ENCODE results near the gene TSPAN10. TPM values are rescaled to one million over a fixed set of nuclear protein-coding genes. Genes with fewer than 3 reads are reported as not detected.
A peak's percentile ranks its signal among the peaks of the same experiment; 100 is the strongest.

Gene TSPAN10
- total and polyA plus RNA-seq, 2 of the 13 experiments (the other 11 are each of a cell fraction or from before 2014, with no cell fraction given): 0.54 to 0.75 TPM

- TF ChIP-seq IRX3 (CRISPR knock-in tag; IDR thresholded peaks at IDR 0.05; ENCODE audit: borderline replicate concordance, low read depth) (no peak), PATZ1 (CRISPR knock-in tag; IDR thresholded peaks at IDR 0.05) (no peak), ZNF577 (CRISPR knock-in tag; IDR thresholded peaks at IDR 0.05; ENCODE audit: borderline replicate concordance, low read depth) (no peak), ZFP37 (CRISPR knock-in tag; IDR thresholded peaks at IDR 0.05; ENCODE audit: borderline replicate concordance) (no peak), NFE2L1 (CRISPR knock-in tag; IDR thresholded peaks at IDR 0.05; ENCODE audit: borderline replicate concordance) (no peak), ZKSCAN1 (IDR thresholded peaks at IDR 0.05; ENCODE audit: low read length) (no peak), ZNF713 (CRISPR knock-in tag; IDR thresholded peaks at IDR 0.05) (no peak), PBX3 (CRISPR knock-in tag; IDR thresholded peaks at IDR 0.05; ENCODE audit: borderline replicate concordance) (no peak), ATF7-NPFF (CRISPR knock-in tag; IDR thresholded peaks at IDR 0.05; ENCODE audit: low read depth) (no peak; the same call in 1 of the 2 replicates), ZNF619 (CRISPR knock-in tag; IDR thresholded peaks at IDR 0.05) (no peak), SIX1 (CRISPR knock-in tag; IDR thresholded peaks at IDR 0.05; ENCODE audit: borderline replicate concordance) (no peak), PHB2 (IDR thresholded peaks at IDR 0.05; ENCODE audit: partially characterized antibody) (no peak), ELK4 (CRISPR knock-in tag; IDR thresholded peaks at IDR 0.05; ENCODE audit: borderline replicate concordance) (no peak), ZNF556 (CRISPR knock-in tag; IDR thresholded peaks at IDR 0.05; ENCODE audit: borderline replicate concordance) (peak; percentile 61; the same call in 1 of the 2 replicates), ZNF639 (CRISPR knock-in tag; conservative IDR thresholded peaks at IDR 0.05) (no peak), ZNF281 (CRISPR knock-in tag; IDR thresholded peaks at IDR 0.05; ENCODE audit: borderline replicate concordance) (peak; percentile 29; the same call in 1 of the 2 replicates), ZNF510 (CRISPR knock-in tag; IDR thresholded peaks at IDR 0.05; ENCODE audit: low read depth) (no peak), ARHGAP35 (CRISPR knock-in tag; IDR thresholded peaks at IDR 0.05; ENCODE audit: borderline replicate concordance) (0 out of 2 replicates have a peak, but pooled peaks have one; percentile 33)
These were observed 16.1 kb downstream of the TSPAN10 start (continued) for GRCh38 chr17:81652906-81653771.

Data from HepG2 (cell line).